Peyer's patch (tissue), 4 donors: ENCODE data around the gene ZNF566. TPM values are rescaled to one million over a fixed set of nuclear protein-coding genes. Genes with fewer than 3 reads are reported as not detected.

Experiments
- DNase-seq, 3 donors: peaks; one replicate each; pipeline ENCODE4 v3.0.0-alpha.2; 2017 to 2019
- H3K27ac ChIP-seq, 4 donors: fragments of 200-600 bp; sonication (generic); one replicate each; pipeline ENCODE4 v1.5.1; 2016 to 2019
- H3K27me3 ChIP-seq, 2 donors: fragments of 200-600 bp; sonication (generic); one replicate each; pipeline ENCODE4 v1.5.1; 2019
- H3K36me3 ChIP-seq, 3 donors: fragments of 200-600 bp; sonication (generic); one replicate each; pipeline ENCODE4 v1.5.1; 2016 to 2019
- H3K4me1 ChIP-seq, 4 donors: fragments of 200-600 bp; sonication (generic); one replicate each; pipeline ENCODE4 v1.5.1; 2016 to 2019
- H3K4me3 ChIP-seq, 4 donors: fragments of 200-600 bp; sonication (generic); 1 replicate in 3 of 4; 2 replicates in 1 of 4; pipeline ENCODE4 v1.5.1; 2016 to 2019; ENCODE audit warnings: mild to moderate bottlenecking in 1 of 4
- H3K9me3 ChIP-seq, 4 donors: fragments of 200-600 bp; sonication (generic); one replicate each; pipeline ENCODE4 v1.5.1; 2016 to 2019; ENCODE audit warnings: mild to moderate bottlenecking in 1 of 4
- CTCF ChIP-seq, 6 experiments: fragments of 450-650 bp in 4 of 6; fragments of 200-600 bp in 2 of 6; sonication (generic) in 1 of 6; IDR thresholded peaks; one replicate each; pipeline ENCODE4 v1.5.1; 2017 to 2019; ENCODE audit warnings: antibody characterized with exemption in 6 of 6, mild to moderate bottlenecking in 3 of 6, moderate library complexity in 1 of 6
- POLR2A ChIP-seq, 2 donors: fragments of 450-650 bp; IDR thresholded peaks; one replicate each; pipeline ENCODE4 v1.5.1; 2017; ENCODE audit warnings: antibody characterized with exemption in 2 of 2, mild to moderate bottlenecking in 2 of 2, moderate library complexity in 2 of 2
- total RNA-seq, 4 donors: library from RNA; depleted of rRNA; stranded (reverse); fragments of >200 nt; gene quantifications; one replicate each; pipeline ENCODE4 v1.1.0, GENCODE V29; 2016

The ZNF566 gene
- total RNA-seq, 4 donors from 2014 or later = 5.8 to 39.6 (median 10.9) TPM

DNA sequence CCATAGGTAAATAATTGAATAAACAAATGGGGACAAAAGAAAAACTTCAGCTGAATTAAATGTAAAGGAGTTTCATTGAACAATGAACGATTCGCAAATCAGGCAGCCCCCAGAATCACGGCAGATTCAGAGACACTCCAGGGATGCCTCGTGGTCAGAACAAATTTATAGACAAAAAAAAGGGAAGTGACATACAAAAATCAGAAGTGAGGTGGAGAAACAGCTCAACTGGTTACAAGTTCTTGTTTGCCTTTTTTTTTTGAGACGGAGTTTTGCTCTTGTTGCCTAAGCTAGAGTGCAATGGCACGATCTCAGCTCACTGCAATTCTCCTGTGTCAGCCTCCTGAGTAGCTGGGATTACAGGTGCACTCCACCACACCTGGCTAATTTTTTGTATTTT, 5.7 kb downstream of the ZNF566 start:
- Histone ChIP-seq H3K27me3 (no peaks in the 10 kb centered on the region), H3K27ac (no peak overlapping the region), H3K36me3 (peaks cover 0 to 3% (median 0%) of the 10 kb centered on the region in 3 donors), H3K4me3 (no peak overlapping the region), H3K4me1 (peaks cover 0 to 9% (median 2%) of the 10 kb centered on the region in 4 donors), H3K9me3 (peaks cover 0 to 20% (median 0%) of the 10 kb centered on the region in 4 donors)
- TF ChIP-seq CTCF (IDR thresholded peaks at IDR 0.05) (no peak), POLR2A (IDR thresholded peaks at IDR 0.05) (no peak)
- DNase-seq = no peak

GRCh38 chr19:36482876-36483275, 6.5 kb downstream of the ZNF566 start:
- no peak for DNase-seq
- TF ChIP-seq POLR2A (IDR thresholded peaks at IDR 0.05) (no peak), CTCF (IDR thresholded peaks at IDR 0.05) (no peak)
- Histone ChIP-seq H3K36me3 (peaks cover 0 to 5% (median 0%) of the 10 kb centered on the region in 3 donors), H3K27me3 (no peaks in the 10 kb centered on the region), H3K4me3 (no peak overlapping the region), H3K4me1 (peaks cover 0 to 1% (median 0%) of the 10 kb centered on the region in 4 donors), H3K27ac (no peak overlapping the region), H3K9me3 (peaks cover 0 to 24% (median 0%) of the 10 kb centered on the region in 4 donors)

- H3K4me3 ChIP-seq = no peak overlapping the region
- H3K27ac ChIP-seq = no peak overlapping the region
- no peak for DNase-seq
- H3K27me3 ChIP-seq = no peaks in the 10 kb centered on the region
- peaks cover 0 to 23% (median 0%) of the 10 kb centered on the region in 3 donors for H3K36me3 ChIP-seq
- peaks cover 0 to 43% (median 2%) of the 10 kb centered on the region in 4 donors for H3K9me3 ChIP-seq
- TF ChIP-seq POLR2A (IDR thresholded peaks at IDR 0.05) (no peak), CTCF (IDR thresholded peaks at IDR 0.05) (no peak)
- no peaks in the 10 kb centered on the region for H3K4me1 ChIP-seq
Measured at GRCh38 chr19:36460046-36460445, 29.3 kb downstream of the ZNF566 start.

GRCh38 chr19:36456831-36457230, 32.5 kb downstream of the ZNF566 start:
- peaks cover 0 to 43% (median 0%) of the 10 kb centered on the region in 3 donors for H3K36me3 ChIP-seq
- no peak for TF ChIP-seq CTCF (IDR thresholded peaks at IDR 0.05)
- TF ChIP-seq POLR2A (IDR thresholded peaks at IDR 0.05) = no peak
- DNase-seq = no peak
- H3K27me3 ChIP-seq = no peaks in the 10 kb centered on the region
- H3K9me3 ChIP-seq = peaks cover 0 to 54% (median 4%) of the 10 kb centered on the region in 4 donors
- H3K27ac ChIP-seq = no peak overlapping the region
- no peak overlapping the region for H3K4me3 ChIP-seq
- H3K4me1 ChIP-seq = no peaks in the 10 kb centered on the region

GRCh38 chr19:36449059-36449670, 40.2 kb downstream of the ZNF566 start:
- H3K4me1 ChIP-seq = no peaks in the 10 kb centered on the region
- peaks cover 0 to 55% (median 3%) of the 10 kb centered on the region in 3 donors for H3K36me3 ChIP-seq
- TF ChIP-seq POLR2A (IDR thresholded peaks at IDR 0.05) (no peak), CTCF (IDR thresholded peaks at IDR 0.05) (no peak)
- H3K27me3 ChIP-seq = no peaks in the 10 kb centered on the region
- DNase-seq = no peak
- no peak overlapping the region for H3K4me3 ChIP-seq
- no peak overlapping the region for H3K27ac ChIP-seq
- peaks cover 0 to 84% (median 29%) of the 10 kb centered on the region in 4 donors for H3K9me3 ChIP-seq
